ENCODE data around the gene DST.

DNA sequence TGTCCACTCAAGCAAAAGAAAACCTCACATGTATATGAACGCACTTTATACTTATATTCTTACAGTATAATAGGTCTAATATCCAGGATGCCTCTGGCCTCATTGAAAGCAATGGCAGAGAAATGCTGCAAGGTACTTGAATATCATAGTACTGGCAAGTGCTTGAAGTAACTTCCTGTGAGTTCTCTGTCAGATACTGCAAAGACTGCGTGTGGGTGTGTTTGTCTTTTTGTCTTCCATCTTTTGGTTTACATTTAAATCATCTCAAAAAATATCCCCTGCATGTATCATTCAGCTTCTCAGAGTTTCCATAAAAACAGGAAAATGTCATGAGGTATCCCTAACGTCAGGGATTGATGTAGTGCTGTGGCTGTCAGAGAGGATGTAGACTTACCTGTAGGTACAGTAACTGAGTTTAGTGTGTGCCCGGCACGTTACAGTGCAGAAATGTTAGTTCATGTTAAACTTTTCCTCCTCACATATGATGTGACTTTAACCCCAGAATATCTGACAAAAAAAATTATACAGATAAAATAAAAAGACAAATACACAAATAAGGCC, 184.3 kb downstream of the DST start:
- TF ChIP-seq, protein P1, sequence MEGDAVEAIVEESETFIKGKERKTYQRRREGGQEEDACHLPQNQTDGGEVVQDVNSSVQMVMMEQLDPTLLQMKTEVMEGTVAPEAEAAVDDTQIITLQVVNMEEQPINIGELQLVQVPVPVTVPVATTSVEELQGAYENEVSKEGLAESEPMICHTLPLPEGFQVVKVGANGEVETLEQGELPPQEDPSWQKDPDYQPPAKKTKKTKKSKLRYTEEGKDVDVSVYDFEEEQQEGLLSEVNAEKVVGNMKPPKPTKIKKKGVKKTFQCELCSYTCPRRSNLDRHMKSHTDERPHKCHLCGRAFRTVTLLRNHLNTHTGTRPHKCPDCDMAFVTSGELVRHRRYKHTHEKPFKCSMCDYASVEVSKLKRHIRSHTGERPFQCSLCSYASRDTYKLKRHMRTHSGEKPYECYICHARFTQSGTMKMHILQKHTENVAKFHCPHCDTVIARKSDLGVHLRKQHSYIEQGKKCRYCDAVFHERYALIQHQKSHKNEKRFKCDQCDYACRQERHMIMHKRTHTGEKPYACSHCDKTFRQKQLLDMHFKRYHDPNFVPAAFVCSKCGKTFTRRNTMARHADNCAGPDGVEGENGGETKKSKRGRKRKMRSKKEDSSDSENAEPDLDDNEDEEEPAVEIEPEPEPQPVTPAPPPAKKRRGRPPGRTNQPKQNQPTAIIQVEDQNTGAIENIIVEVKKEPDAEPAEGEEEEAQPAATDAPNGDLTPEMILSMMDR (IDR thresholded peaks at IDR 0.05; ENCODE audit: insufficient read depth, low read length) = no peak
- no peak for TF ChIP-seq SPI1 (IDR thresholded peaks at IDR 0.05; ENCODE audit: borderline replicate concordance, low read depth)
- TF ChIP-seq POLR2AphosphoS5 (IDR thresholded peaks at IDR 0.05; ENCODE audit: low read depth) = no peak
- TF ChIP-seq, protein P2, sequence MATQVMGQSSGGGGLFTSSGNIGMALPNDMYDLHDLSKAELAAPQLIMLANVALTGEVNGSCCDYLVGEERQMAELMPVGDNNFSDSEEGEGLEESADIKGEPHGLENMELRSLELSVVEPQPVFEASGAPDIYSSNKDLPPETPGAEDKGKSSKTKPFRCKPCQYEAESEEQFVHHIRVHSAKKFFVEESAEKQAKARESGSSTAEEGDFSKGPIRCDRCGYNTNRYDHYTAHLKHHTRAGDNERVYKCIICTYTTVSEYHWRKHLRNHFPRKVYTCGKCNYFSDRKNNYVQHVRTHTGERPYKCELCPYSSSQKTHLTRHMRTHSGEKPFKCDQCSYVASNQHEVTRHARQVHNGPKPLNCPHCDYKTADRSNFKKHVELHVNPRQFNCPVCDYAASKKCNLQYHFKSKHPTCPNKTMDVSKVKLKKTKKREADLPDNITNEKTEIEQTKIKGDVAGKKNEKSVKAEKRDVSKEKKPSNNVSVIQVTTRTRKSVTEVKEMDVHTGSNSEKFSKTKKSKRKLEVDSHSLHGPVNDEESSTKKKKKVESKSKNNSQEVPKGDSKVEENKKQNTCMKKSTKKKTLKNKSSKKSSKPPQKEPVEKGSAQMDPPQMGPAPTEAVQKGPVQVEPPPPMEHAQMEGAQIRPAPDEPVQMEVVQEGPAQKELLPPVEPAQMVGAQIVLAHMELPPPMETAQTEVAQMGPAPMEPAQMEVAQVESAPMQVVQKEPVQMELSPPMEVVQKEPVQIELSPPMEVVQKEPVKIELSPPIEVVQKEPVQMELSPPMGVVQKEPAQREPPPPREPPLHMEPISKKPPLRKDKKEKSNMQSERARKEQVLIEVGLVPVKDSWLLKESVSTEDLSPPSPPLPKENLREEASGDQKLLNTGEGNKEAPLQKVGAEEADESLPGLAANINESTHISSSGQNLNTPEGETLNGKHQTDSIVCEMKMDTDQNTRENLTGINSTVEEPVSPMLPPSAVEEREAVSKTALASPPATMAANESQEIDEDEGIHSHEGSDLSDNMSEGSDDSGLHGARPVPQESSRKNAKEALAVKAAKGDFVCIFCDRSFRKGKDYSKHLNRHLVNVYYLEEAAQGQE (IDR thresholded peaks at IDR 0.05; ENCODE audit: insufficient replicate concordance, low read depth) = no peak
